GM12872 (cell line): ENCODE data around the gene SOX12.

Experiments
- TF ChIP-seq, protein P1 (sequence below): IDR thresholded peaks from 3 replicates; pipeline ENCODE4 v1.5.1; 2011; ENCODE audit warnings: low read depth, mild to moderate bottlenecking, low read length, moderate library complexity; ENCODE audit not compliant: insufficient read depth

SOX12 gene

DNA sequence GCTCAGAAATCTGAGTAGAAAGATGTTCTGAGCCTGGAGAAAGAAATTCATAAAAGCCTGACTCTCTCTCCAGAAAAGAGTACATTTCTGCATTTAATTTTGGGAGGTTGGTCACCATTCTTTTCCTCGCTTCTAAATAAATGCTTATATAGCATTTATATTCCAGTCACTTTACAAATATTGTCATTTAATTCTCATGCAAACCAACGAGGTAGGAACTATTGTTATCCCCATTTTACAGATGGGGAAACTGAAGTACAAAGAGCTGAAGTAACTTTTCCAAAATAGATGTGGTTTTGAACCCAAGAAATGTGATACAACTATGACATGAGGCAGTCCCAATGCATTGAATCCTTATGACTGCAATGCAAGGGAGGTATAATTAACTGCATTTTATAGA is 50.7 kb downstream of the SOX12 start:
- TF ChIP-seq, protein P1, sequence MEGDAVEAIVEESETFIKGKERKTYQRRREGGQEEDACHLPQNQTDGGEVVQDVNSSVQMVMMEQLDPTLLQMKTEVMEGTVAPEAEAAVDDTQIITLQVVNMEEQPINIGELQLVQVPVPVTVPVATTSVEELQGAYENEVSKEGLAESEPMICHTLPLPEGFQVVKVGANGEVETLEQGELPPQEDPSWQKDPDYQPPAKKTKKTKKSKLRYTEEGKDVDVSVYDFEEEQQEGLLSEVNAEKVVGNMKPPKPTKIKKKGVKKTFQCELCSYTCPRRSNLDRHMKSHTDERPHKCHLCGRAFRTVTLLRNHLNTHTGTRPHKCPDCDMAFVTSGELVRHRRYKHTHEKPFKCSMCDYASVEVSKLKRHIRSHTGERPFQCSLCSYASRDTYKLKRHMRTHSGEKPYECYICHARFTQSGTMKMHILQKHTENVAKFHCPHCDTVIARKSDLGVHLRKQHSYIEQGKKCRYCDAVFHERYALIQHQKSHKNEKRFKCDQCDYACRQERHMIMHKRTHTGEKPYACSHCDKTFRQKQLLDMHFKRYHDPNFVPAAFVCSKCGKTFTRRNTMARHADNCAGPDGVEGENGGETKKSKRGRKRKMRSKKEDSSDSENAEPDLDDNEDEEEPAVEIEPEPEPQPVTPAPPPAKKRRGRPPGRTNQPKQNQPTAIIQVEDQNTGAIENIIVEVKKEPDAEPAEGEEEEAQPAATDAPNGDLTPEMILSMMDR = no peak

DNA sequence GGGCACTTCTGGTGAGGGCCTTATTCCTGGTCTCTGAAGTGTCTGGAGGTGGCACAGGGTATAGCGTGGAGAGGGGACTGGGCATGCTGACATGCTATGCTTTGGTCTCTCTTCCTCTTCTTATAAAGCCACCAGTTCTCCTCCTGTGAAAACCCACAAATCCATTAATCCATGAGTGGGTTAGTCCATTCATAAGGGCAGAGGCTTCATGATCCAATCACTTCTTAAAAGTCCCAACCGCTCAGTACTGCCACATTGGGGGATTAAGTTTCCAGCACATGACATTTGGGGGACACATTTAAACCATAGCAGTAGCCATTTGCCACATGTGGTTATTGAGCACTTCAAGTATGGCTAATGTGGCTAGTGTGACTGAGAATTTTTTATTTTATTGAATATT is 51.4 kb downstream of the SOX12 start:
- TF ChIP-seq, protein P1 = no peak

- TF ChIP-seq, protein P1 = no peak
These were observed 53.6 kb downstream of the SOX12 start for GRCh38 chr20:378961-379336.
